Activated T-cell treated with anti-CD3 and anti-CD28 coated beads for 48 hours (primary cell): Measurements from ENCODE around the gene RREB1.

Experiments
- DNase-seq: peaks from one replicate; pipeline ENCODE4 v3.0.0-alpha.2; 2020; ENCODE audit warnings: low read depth

The RREB1 gene

DNA sequence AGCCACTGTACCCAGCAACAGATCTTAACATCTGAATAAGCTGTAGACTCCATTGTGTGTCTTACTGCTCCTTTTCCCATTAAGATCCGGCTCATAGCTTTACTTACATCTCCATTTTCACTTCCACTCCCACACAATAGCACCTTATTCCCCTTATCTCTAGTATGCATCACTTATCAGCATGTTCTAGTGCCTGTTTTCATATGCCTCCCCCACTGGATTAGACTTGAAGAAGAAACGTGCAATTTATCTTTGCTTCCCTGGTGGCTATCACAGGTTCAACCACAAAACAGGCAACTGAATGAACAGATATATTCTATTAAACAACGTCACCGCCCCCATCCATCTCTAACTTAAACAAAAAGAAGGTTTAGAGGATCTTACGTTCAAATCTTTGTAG is 193.2 kb downstream of the RREB1 start:
- DNase-seq: no peak
